GM18505 (cell line): ENCODE data around the gene LARP7.
"Not testable (repeated sequence)": the region's sequence is repeated elsewhere in the genome, so short reads cannot be mapped to it uniquely, and the experiment has no call there.

Experiments
- ATAC-seq: cut with Tn5 transposase; IDR thresholded peaks from one replicate; pipeline ENCODE4 v1.9.1; 2021; ENCODE audit not compliant: unreplicated experiment
- POLR2A ChIP-seq: IDR thresholded peaks from 4 replicates; pipeline ENCODE4 v1.6.1; 2011; ENCODE audit warnings: borderline replicate concordance; ENCODE audit not compliant: insufficient read depth, insufficient read length; ENCODE audit errors: extremely low read depth

Gene LARP7

DNA sequence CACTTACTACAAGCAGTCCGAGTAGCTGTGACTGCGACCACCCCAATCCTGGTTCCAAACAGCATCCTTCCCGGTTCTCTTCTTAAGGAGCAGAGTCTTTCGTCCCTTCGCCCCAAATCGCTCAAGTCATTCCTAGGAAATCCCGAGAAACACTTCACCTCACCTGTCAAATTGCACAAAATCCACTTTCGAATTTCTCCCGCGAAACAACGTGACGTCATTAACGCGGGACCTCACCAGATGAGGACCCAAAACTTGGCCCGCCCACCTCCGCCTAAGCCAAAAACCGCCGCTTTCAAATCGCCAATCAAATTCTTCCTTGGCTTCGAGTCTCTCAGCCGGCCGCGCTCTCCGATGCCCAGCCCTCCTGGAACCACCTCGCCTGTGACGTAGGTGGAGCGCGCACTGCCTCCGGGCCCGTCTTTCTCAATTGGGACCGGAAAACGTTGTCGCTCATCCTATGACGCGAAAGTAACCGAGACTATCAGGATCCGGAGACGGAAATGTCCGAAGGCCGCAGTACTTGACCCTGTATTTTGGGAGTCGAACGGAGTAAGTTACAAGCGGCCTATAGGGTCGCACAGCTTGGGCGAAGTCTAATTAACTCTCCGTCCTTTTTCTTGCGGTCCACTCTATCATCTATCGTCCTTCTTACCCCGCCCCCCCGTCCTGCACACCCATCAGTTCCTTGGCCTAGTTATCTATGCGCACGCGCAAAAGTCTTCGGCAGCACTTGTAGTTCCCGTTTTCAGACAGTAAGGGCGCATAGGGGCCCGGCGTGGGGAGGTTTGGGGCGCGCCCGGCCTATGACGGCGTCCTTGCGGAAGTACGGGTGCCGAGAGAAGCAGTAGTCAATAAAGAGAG is at the start of gene LARP7, which contains the start of gene ZGRF1:
TSS of gene LARP7 (plus strand) at position 456 of the 864 bp plus-strand sequence. CDS start 7,527 bp downstream, outside the sequence.
TSS of gene ZGRF1 (minus strand) at position 222 of the 864 bp plus-strand sequence. CDS start 3,733 bp downstream, outside the sequence.
- ATAC-seq, result peak; percentile 90
- TF ChIP-seq POLR2A, result peak; percentile 79

DNA sequence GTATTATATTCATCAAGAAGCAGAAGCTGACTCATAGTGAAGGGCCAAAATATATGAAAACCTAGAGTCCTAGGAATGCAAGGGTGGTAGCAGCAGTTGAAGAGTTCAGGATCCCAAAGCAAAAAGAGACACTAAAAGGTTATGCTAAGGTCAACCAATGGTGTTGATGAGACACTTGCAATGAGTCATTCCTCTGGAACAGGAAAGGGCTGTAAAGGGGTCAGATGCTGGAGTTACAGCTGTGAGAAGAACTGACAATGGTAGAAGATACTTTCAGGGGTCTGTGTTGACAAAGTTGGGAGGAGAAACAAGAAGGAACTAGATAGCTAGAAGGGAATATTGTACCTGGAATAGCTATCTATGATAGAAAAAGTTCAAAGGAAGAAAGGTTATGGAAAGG is 47.7 kb upstream of the LARP7 start:
- no peak for TF ChIP-seq POLR2A
- ATAC-seq, result no peak

DNA sequence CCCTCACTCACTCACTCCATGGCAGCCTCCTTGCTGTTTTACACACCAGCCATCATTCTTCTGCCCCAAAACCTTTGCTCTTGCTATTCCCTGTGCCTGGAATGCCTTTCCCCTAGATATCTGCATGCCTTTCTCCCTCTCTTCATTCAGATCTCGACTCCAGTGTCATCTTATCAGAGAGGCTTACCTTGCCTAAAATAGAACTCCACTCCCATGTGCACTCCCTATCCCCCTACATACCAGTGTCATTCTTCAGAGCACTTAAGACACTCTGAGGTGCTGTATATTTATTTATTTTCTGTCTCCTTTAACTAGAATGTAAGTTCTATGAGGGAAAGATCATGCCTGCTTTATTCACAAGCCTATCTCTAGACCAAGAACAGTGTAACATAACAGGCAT is 45.4 kb upstream of the LARP7 start:
- no peak for ATAC-seq
- TF ChIP-seq POLR2A, result no peak

DNA sequence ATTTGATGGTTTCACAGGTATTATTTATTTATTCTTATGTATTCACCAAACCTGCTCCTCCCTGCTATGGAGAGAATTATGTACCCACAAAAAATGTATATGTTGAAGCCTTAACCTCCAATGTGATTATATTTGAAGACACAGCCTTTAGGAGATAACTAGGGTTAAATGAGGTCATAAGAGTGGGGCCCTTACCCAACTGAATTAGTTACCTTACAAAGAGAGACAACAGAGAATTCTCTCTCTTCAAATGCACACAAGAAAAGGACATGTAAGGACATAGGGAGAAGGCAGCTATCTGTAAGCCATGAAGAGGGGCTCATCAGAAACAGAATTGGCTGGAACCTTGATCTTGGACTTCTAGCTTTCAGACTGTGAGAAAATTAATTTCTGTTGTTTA is 44.2 kb upstream of the LARP7 start:
- no peak for ATAC-seq
- no peak for TF ChIP-seq POLR2A

DNA sequence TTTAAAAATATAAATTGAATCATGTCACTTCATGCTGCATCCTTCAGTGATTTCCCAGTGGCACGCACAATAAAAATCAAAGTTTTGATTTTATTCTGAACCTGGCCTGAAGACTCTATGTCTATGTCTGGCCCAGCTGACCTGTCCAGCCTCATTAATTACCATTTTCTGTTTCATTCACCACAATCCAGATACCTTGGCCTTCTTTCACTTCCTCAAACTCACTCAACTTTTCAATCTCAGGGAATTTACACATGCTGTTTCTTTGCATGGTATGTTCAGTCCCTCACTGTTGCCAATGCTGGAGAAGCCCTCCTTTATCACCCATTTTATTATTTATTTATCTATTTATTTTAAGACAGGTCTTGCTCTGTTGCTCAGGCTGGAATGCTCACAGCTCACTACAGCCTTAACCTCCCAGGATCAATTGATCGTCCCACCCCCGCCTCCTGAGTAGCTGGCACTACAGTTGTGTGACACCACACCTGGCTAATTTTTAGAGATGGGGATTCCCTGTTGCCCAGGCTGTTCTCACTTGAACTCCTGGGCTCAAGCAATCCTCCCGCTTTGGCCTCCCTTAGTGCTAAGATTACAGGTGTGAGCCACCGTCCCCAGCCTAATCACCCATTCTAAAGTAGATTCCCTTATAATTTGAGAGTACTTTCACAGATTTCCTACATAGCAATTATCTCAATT is 43.4 kb upstream of the LARP7 start:
- no peak for TF ChIP-seq POLR2A
- no peak for ATAC-seq

DNA sequence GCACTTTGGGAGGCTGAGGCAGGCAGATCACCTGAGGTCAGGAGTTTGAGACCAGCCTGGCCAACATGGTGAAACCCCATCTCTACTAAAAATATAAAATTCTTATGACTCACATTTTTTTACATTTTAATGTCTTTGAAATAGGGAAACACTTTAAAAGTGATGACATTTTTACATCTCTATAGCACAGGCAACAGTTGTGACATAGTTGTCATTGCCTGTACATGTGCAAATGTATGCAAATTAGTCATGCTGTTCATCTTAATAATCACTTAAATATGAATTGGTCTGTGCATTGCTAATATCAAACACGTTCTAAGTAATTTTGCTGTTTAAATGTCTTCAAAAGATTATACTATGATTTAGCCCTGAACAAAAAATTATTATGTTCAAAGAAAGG is 42.0 kb upstream of the LARP7 start:
- no peak for TF ChIP-seq POLR2A
- ATAC-seq, result no peak

DNA sequence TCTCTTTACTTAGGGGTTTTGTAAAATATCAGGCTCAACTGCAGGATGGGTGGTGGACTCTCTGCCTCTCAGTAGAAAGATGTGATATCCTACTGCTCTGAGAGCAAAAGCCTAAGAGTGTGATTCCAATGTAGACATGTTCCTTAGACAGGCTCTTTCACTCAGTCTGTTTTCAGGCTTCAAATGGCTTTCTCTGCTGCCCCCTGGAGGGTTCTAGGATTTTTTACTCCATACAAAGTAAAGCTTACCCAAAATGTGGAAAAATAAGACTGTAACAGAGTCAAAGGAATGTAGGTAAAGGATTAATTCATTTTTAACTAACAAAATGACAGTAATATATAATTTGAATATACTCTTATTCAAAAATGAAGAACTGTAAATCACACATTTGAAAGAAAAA is 32.4 kb upstream of the LARP7 start:
- no peak for ATAC-seq
- no peak for TF ChIP-seq POLR2A

DNA sequence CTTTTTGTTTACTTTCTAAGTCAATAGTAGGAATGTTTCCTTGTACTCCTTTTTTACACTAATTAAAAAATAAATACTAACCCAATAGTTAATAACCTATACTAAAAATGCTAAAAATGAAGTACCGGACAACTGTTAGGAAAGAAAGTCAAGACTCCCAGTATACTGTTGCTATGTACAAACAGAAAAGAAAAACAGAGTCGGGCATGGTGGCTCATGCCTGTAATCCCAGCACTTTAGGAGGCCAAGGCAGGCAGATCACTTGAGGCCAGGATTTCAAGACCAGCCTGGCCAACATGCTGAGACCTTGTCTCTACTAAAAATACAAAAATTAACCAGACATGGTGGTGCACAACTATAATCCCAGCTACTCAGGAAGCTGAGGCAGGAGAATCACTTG is 24.1 kb upstream of the LARP7 start:
- not testable (repeated sequence) for ATAC-seq

DNA sequence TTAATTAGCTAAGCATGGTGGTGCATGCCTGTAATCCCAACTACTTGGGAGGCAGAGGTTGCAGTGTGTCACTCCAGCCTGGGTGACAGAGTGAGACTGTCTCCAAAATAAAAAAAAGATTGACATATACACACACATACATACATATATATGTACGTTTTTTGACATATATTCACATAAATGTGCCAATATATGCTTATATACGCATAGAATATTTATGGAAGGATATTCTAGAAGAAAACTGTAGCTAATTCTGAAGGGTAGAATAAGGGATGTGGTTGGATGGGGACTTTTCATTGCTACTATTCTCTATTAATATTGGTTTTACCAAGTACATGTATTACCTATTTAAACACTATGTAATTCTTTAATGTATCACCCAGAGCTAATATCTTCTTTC is 20.0 kb upstream of the LARP7 start:
- ATAC-seq, result no peak
- no peak for TF ChIP-seq POLR2A

DNA sequence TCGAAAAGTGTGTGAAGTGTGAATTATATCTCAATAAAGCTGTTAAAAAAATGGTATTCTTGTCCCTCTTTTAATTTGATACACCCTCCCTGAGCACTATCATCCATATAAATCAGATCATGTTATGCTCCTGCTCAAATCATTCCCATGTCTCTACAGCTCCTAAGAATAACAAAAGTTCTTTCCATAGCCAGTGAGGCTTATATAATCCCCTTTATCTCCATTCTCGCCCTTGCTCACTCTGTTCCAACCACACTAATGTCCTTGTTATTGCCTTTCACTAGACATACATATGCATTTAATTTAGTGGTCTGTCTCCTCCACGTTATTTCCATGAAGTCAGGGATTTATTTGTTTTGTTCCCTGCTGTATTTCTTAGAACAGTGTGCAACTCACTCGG is 10.7 kb upstream of the LARP7 start:
- no peak for ATAC-seq
- TF ChIP-seq POLR2A, result no peak

DNA sequence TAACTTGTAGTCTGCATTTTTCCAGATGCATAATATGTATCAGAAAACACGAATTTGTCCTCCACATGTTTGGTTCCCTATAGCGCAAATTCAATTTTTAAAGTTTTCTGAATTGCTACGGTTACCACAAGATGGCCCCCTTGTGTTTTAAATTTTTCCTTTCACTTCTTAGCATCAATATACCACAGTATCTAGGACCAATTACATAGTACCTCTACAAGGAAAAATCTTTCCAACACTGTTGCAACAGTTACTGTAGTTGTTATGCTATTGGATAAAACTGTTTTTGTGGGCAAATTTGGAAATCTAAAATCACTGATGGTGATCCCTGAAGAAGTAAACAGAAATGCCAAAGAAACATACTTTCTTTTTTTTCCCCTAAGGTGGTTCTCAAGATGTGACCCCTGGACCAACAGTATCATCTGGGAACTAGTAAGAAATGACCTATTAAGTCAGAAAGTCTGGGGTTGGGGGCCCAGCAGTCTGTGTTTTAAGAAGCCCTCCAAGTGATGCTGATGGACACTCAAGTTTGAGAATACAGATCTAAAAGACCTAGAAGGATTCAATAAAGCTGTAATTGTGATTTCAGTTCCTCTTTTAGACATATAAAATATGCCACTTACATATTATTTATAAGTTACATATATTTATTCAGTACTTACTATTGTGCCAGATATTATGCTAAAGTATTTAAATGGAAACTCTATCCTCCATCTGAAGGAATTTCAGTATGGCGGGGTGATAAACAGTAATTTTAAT is 3.3 kb upstream of the LARP7 start:
- TF ChIP-seq POLR2A, result no peak
- ATAC-seq, result no peak

DNA sequence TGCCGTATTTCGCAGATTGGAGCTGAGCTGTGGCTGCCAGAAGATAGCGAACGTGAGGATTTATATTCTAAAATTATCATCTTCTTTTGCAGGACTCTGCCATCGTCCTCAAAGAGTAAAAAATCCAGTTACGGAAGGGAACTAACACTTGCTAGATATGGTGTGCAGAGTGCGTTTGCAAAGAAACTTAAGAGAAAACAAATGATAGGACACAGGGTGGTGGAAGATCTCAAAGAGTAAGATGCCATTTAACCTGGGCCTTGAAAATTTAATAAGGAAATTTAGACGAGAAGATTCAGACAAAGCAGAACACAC is 566 bp downstream of the LARP7 start:
- no peak for ATAC-seq
- TF ChIP-seq POLR2A, result no peak

DNA sequence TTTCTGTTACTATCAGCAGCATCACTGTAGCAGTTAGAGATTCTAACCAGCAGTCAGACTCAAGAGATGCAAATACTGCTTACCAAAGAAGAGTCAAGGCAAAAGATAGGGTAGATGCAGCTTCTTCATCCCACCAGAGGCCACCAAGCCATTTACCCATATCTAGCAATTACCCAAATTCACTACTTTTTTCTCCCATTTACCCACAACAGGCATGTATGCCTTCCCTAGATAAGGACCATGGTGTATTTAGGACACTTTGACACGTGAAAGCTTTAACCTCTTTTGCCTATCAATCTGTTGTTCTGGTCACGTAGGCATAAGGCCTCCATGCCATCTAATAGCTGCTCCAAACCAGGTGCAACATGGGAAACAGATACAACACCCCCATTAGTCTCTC is 5.6 kb downstream of the LARP7 start:
- ATAC-seq, result no peak
- no peak for TF ChIP-seq POLR2A

DNA sequence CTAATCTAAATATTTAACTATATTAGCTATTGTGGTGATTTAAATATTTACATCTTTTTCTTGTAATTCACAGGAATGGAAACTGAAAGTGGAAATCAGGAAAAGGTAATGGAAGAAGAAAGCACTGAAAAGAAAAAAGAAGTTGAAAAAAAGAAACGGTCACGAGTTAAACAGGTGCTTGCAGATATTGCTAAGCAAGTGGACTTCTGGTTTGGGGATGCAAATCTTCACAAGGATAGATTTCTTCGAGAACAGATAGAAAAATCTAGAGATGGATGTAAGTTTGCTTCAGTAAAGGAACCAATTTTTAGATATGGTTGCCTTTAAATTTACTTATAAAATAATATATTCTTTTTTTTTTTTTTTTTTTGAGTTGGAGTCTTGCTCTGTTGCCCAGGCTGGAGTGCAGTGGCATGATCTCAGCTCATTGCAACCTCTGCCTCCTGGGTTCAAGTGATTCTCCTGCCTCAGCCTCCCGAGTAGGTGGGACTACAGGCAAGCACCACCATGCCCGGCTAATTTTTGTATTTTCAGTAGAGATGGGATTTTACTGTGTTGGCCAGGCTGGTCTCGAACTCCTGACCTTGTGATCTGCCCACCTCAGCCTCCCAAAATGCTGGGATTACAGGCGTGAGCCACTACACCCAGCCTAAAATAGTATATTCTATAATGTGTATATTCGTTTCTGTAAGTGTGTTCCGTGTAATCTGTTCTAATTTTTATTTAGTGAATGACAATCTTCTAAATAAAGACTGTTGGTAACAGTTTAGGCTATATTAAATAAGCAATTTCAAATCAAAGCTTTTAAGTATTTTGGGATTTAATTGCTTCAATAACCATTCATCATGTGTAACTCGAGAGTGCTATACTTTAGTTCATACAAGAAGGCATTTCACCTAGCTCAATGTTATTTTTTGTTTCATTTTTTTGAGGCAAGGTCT is 7.9 kb downstream of the LARP7 start:
- ATAC-seq, result not testable (repeated sequence)
